Activated T-cell treated with anti-CD3 and anti-CD28 coated beads for 4 hours (primary cell): ENCODE measurements around the gene TMEM235.

Experiments
- DNase-seq: peaks from one replicate; pipeline ENCODE4 v3.0.0-alpha.2; 2020

TMEM235 gene

GRCh38 chr17:78273813-78274212 is 42.4 kb downstream of the TMEM235 start:
- no peak for DNase-seq

GRCh38 chr17:78275355-78275754 is 43.9 kb downstream of the TMEM235 start:
- no peak for DNase-seq

- DNase-seq: no peak
Observed at GRCh38 chr17:78276098-78276887, 44.9 kb downstream of the TMEM235 start.

- no peak for DNase-seq
Observed at GRCh38 chr17:78278139-78278741, 46.8 kb downstream of the TMEM235 start.

GRCh38 chr17:78279360-78279990 is 48.0 kb downstream of the TMEM235 start:
- no peak for DNase-seq

GRCh38 chr17:78281249-78281845 is 49.9 kb downstream of the TMEM235 start:
- DNase-seq: no peak

GRCh38 chr17:78284146-78284545 is 52.7 kb downstream of the TMEM235 start:
- DNase-seq: no peak

- DNase-seq: no peak
Observed at GRCh38 chr17:78289004-78289403, 57.6 kb downstream of the TMEM235 start.

- DNase-seq: peak; percentile 55
Observed at GRCh38 chr17:78289802-78290363, 58.5 kb downstream of the TMEM235 start.
